Loucy (cell line): ENCODE data around the gene SEMA6B.

Experiments
- H2AFZ ChIP-seq: fragments of 200-600 bp; sonication (generic); 2 replicates; pipeline ENCODE4 v1.6.0; 2016; ENCODE audit warnings: antibody characterized with exemption, mild to moderate bottlenecking, low read length, moderate library complexity
- H3F3A ChIP-seq: fragments of 200-600 bp; 2 replicates; pipeline ENCODE4 v1.6.0; 2016; ENCODE audit warnings: antibody characterized with exemption, low read depth, mild to moderate bottlenecking
- H3K27me3 ChIP-seq: fragments of 200-600 bp; sonication (generic); 2 replicates; pipeline ENCODE4 v1.6.1; 2014; ENCODE audit warnings: low read length, mild to moderate bottlenecking; ENCODE audit not compliant: insufficient read depth, poor library complexity, severe bottlenecking
- H3K36me3 ChIP-seq: fragments of 200-600 bp; sonication (generic); 2 replicates; pipeline ENCODE4 v1.6.1; 2016; ENCODE audit warnings: low read length; ENCODE audit not compliant: insufficient read depth
- H3K4me1 ChIP-seq: fragments of 200-600 bp; sonication (generic); 2 replicates; pipeline ENCODE4 v1.5.1; 2014; ENCODE audit warnings: low read length, mild to moderate bottlenecking; ENCODE audit not compliant: insufficient read depth, poor library complexity, severe bottlenecking
- H3K4me2 ChIP-seq: fragments of 200-600 bp; sonication (generic); 2 replicates; pipeline ENCODE4 v1.6.0; 2014; ENCODE audit warnings: antibody characterized with exemption, low read length, low read depth, mild to moderate bottlenecking; ENCODE audit not compliant: poor library complexity, severe bottlenecking
- H3K4me3 ChIP-seq: fragments of 200-600 bp; sonication (generic); 2 replicates; pipeline ENCODE4 v1.5.1; 2014; ENCODE audit warnings: low read length, mild to moderate bottlenecking, mixed read lengths; ENCODE audit not compliant: poor library complexity, severe bottlenecking
- H3K79me2 ChIP-seq: fragments of 200-600 bp; sonication (generic); 2 replicates; pipeline ENCODE4 v1.6.1; 2014; ENCODE audit warnings: low read length; ENCODE audit not compliant: insufficient read depth
- H3K9ac ChIP-seq: fragments of 200-600 bp; sonication (generic); 2 replicates; pipeline ENCODE4 v1.6.0; 2014; ENCODE audit warnings: mild to moderate bottlenecking, low read depth, low read length, moderate library complexity; ENCODE audit not compliant: poor library complexity, severe bottlenecking
- H3K9me2 ChIP-seq: fragments of 200-600 bp; sonication (generic); replicated peaks from 2 replicates; pipeline ENCODE4 v1.6.1; 2016; ENCODE audit warnings: low read depth, low read length, mixed read lengths
- H3K9me3 ChIP-seq: fragments of 200-600 bp; sonication (generic); 2 replicates; pipeline ENCODE4 v1.6.1; 2014; ENCODE audit warnings: mild to moderate bottlenecking, antibody characterized with exemption, low read length, low read depth; ENCODE audit not compliant: insufficient read depth
- H4K20me1 ChIP-seq: fragments of 200-600 bp; sonication (generic); 2 replicates; pipeline ENCODE4 v1.6.0; 2014; ENCODE audit warnings: antibody characterized with exemption, low read length, mild to moderate bottlenecking; ENCODE audit not compliant: insufficient read depth, poor library complexity, severe bottlenecking
- EZH2phosphoT487 ChIP-seq: fragments of 200-600 bp; IDR thresholded peaks from 2 replicates; pipeline ENCODE4 v1.6.1; 2018; ENCODE audit warnings: antibody characterized with exemption, mild to moderate bottlenecking, moderate library complexity, borderline replicate concordance
- TF ChIP-seq, protein P1 (sequence below): fragments of 200-600 bp; sonication (generic); conservative IDR thresholded peaks from 2 replicates; pipeline ENCODE4 v1.5.1; 2014; ENCODE audit warnings: mild to moderate bottlenecking, antibody characterized with exemption, low read length

SEMA6B gene

GRCh38 chr19:4553092-4553695 lies 6.3 kb downstream of the SEMA6B start:
- Histone ChIP-seq H3K9me3 (no peaks in the 10 kb centered on the region), H3K4me2 (no peak overlapping the region), H3F3A (no peaks in the 10 kb centered on the region), H3K4me3 (no peak overlapping the region), H4K20me1 (no peaks in the 10 kb centered on the region), H3K36me3 (no peaks in the 10 kb centered on the region), H3K79me2 (no peaks in the 10 kb centered on the region), H2AFZ (no peak overlapping the region), H3K27me3 (no peaks in the 10 kb centered on the region), H3K9me2 (no peaks in the 10 kb centered on the region), H3K9ac (no peak overlapping the region), H3K4me1 (no peaks in the 10 kb centered on the region)
- no peak for TF ChIP-seq EZH2phosphoT487
- TF ChIP-seq, protein P1, sequence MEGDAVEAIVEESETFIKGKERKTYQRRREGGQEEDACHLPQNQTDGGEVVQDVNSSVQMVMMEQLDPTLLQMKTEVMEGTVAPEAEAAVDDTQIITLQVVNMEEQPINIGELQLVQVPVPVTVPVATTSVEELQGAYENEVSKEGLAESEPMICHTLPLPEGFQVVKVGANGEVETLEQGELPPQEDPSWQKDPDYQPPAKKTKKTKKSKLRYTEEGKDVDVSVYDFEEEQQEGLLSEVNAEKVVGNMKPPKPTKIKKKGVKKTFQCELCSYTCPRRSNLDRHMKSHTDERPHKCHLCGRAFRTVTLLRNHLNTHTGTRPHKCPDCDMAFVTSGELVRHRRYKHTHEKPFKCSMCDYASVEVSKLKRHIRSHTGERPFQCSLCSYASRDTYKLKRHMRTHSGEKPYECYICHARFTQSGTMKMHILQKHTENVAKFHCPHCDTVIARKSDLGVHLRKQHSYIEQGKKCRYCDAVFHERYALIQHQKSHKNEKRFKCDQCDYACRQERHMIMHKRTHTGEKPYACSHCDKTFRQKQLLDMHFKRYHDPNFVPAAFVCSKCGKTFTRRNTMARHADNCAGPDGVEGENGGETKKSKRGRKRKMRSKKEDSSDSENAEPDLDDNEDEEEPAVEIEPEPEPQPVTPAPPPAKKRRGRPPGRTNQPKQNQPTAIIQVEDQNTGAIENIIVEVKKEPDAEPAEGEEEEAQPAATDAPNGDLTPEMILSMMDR = no peak

DNA sequence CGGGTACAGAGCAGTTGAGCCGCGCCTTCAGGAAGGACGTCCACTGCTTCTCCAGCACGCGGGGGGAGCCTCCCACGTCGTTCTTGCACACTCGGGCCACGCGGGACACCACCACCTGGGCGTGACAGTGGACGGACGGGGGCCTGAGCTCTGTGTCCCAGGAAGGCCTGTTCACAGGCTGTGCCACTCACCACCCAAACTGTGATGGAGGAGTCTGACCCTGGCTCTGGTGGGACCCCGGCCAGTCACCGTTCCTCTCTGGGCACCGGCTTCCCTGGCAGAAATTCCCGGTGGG lies 7.0 kb downstream of the SEMA6B start:
- Histone ChIP-seq H3K79me2 (no peaks in the 10 kb centered on the region), H3F3A (no peaks in the 10 kb centered on the region), H3K4me1 (no peaks in the 10 kb centered on the region), H3K9ac (no peak overlapping the region), H4K20me1 (no peaks in the 10 kb centered on the region), H3K4me2 (no peak overlapping the region), H2AFZ (no peak overlapping the region), H3K9me3 (no peaks in the 10 kb centered on the region), H3K9me2 (no peaks in the 10 kb centered on the region), H3K4me3 (no peak overlapping the region), H3K36me3 (no peaks in the 10 kb centered on the region), H3K27me3 (no peaks in the 10 kb centered on the region)
- TF ChIP-seq, protein P1 = no peak
- no peak for TF ChIP-seq EZH2phosphoT487

GRCh38 chr19:4550479-4551050 lies 8.9 kb downstream of the SEMA6B start:
- H3K79me2 ChIP-seq = no peaks in the 10 kb centered on the region
- TF ChIP-seq EZH2phosphoT487 = no peak
- TF ChIP-seq, protein P1 = no peak

More at GRCh38 chr19:4550479-4551050, 8.9 kb downstream of the SEMA6B start:
- H3K4me3 ChIP-seq = no peak overlapping the region
- no peak overlapping the region for H3K9ac ChIP-seq
- no peaks in the 10 kb centered on the region for H3K9me3 ChIP-seq
- H3K27me3 ChIP-seq = no peaks in the 10 kb centered on the region
- H3K9me2 ChIP-seq = no peaks in the 10 kb centered on the region
- no peaks in the 10 kb centered on the region for H3K4me1 ChIP-seq
- H3K4me2 ChIP-seq = no peak overlapping the region
- no peak overlapping the region for H2AFZ ChIP-seq
- H3K36me3 ChIP-seq = no peaks in the 10 kb centered on the region
- no peaks in the 10 kb centered on the region for H3F3A ChIP-seq
- no peaks in the 10 kb centered on the region for H4K20me1 ChIP-seq
